ENCODE data around the gene RBP3. TPM values are rescaled to one million over a fixed set of nuclear protein-coding genes. Genes with fewer than 3 reads are reported as not detected.

RBP3 gene
- polyA plus RNA-seq, 1 donor (not counting 4 experiments of a cell fraction or from before 2014, with no cell fraction given) = not detected

DNA sequence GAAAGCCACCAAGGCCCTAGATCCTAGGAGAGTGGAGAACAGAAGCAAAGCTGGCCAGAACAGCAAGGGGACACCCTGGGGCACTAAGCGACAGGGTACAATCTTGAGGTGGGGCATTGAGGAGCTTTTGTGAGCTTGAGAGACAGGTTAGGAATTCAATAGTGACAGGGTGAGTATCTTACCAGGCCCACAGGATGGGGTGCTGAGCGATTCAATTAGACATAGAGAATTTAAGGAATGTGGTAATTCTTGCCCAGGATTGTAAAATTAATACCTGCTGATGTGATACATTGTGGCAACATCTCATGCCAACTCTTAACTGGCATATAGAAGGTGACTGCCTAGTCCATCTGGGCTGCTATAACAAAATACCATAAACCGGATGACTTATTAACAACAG lies 14.0 kb downstream of the RBP3 start:
- Histone ChIP-seq H3K4me3 (ENCODE audit: control insufficient read depth in 2 of 3, extremely low read depth in 1 of 3, insufficient read depth in 2 of 3, low read depth in 1 of 3, low read length in 3 of 3) (no peak overlapping the region), H3K9me1 (ENCODE audit: control insufficient read depth, extremely low read depth, insufficient read depth, low read length) (no peaks in the 10 kb centered on the region), H3K4me2 (ENCODE audit: control insufficient read depth, extremely low read depth, insufficient read depth, low read depth, low read length) (no peak overlapping the region), H3K36me3 (ENCODE audit: control insufficient read depth in 2 of 2, extremely low read depth in 1 of 2, insufficient read depth in 2 of 2, low read length in 2 of 2) (no peaks in the 10 kb centered on the region), H4K20me1 (ENCODE audit: control insufficient read depth, extremely low read depth, insufficient read depth, low read length) (no peaks in the 10 kb centered on the region), H3K27ac (ENCODE audit: control insufficient read depth, insufficient read depth, low read length) (no peak overlapping the region), H3K27me3 (ENCODE audit: control insufficient read depth, extremely low read depth, insufficient read depth, low read length) (no peaks in the 10 kb centered on the region), H3K79me2 (ENCODE audit: control insufficient read depth, insufficient read depth, low read length) (no peaks in the 10 kb centered on the region), H3K4me1 (ENCODE audit: control insufficient read depth, extremely low read depth, insufficient read depth, low read length) (peaks cover 13% of the 10 kb centered on the region), H2AFZ (ENCODE audit: control insufficient read depth, low read length) (no peak overlapping the region), H3K9ac (ENCODE audit: control insufficient read depth, extremely low read depth, insufficient read depth, low read length) (no peak overlapping the region), H3K9me3 (ENCODE audit: control insufficient read depth, low read depth, low read length) (no peaks in the 10 kb centered on the region)
- no peak for FAIRE-seq
- dilution Hi-C loops (cut with MboI; ENCODE audit: extremely low pct_ligation_motif_present, low sequenced_read_pairs) = no loop called here
- no peak for TF ChIP-seq EZH2 (IDR thresholded peaks at IDR 0.05; ENCODE audit: low read length)
- TF ChIP-seq, protein P1, sequence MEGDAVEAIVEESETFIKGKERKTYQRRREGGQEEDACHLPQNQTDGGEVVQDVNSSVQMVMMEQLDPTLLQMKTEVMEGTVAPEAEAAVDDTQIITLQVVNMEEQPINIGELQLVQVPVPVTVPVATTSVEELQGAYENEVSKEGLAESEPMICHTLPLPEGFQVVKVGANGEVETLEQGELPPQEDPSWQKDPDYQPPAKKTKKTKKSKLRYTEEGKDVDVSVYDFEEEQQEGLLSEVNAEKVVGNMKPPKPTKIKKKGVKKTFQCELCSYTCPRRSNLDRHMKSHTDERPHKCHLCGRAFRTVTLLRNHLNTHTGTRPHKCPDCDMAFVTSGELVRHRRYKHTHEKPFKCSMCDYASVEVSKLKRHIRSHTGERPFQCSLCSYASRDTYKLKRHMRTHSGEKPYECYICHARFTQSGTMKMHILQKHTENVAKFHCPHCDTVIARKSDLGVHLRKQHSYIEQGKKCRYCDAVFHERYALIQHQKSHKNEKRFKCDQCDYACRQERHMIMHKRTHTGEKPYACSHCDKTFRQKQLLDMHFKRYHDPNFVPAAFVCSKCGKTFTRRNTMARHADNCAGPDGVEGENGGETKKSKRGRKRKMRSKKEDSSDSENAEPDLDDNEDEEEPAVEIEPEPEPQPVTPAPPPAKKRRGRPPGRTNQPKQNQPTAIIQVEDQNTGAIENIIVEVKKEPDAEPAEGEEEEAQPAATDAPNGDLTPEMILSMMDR (optimal IDR thresholded peaks at IDR 0.05 in 1 of 3, IDR thresholded peaks at IDR 0.05 in 1 of 3, conservative IDR thresholded peaks at IDR 0.05 in 1 of 3; ENCODE audit: extremely low read depth in 1 of 3, insufficient read depth in 2 of 3, low read length in 3 of 3) = no peak
- DNase-seq (ENCODE audit: low read depth, low spot score) = no peak

DNA sequence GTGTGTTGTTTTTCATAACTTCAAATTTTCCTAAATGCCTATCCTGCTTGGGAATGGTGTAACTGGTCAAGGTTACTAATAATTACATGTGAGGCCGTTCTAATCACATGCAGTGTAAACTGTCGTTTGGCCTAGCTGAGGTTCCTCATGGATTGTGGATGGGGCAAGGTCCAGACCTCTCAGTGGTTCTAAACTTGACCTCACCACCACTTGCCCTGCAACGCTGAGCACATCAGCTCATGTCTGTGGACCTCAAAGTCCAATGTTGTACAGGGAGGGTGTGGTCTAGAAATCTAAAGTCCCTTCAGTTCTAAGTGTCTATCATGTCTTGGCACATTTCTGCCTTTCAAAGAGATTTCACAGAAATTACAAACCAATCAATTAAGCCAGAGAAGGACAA lies 15.6 kb downstream of the RBP3 start:
- FAIRE-seq = no peak
- H3K4me1 ChIP-seq (ENCODE audit: control insufficient read depth, extremely low read depth, insufficient read depth, low read length) = peaks cover 13% of the 10 kb centered on the region
- no peaks in the 10 kb centered on the region for H3K9me3 ChIP-seq (ENCODE audit: control insufficient read depth, low read depth, low read length)
- dilution Hi-C loops (cut with MboI; ENCODE audit: extremely low pct_ligation_motif_present, low sequenced_read_pairs) = no loop called here
- TF ChIP-seq, protein P1 (optimal IDR thresholded peaks at IDR 0.05 in 1 of 3, IDR thresholded peaks at IDR 0.05 in 1 of 3, conservative IDR thresholded peaks at IDR 0.05 in 1 of 3; ENCODE audit: extremely low read depth in 1 of 3, insufficient read depth in 2 of 3, low read length in 3 of 3) = no peak
- no peak for TF ChIP-seq EZH2 (IDR thresholded peaks at IDR 0.05; ENCODE audit: low read length)
- H3K27me3 ChIP-seq (ENCODE audit: control insufficient read depth, extremely low read depth, insufficient read depth, low read length) = no peaks in the 10 kb centered on the region
- H3K9me1 ChIP-seq (ENCODE audit: control insufficient read depth, extremely low read depth, insufficient read depth, low read length) = no peaks in the 10 kb centered on the region
- no peaks in the 10 kb centered on the region for H4K20me1 ChIP-seq (ENCODE audit: control insufficient read depth, extremely low read depth, insufficient read depth, low read length)
- no peak overlapping the region for H3K4me2 ChIP-seq (ENCODE audit: control insufficient read depth, extremely low read depth, insufficient read depth, low read depth, low read length)
- no peak overlapping the region for H3K4me3 ChIP-seq (ENCODE audit: control insufficient read depth in 2 of 3, extremely low read depth in 1 of 3, insufficient read depth in 2 of 3, low read depth in 1 of 3, low read length in 3 of 3)
- no peaks in the 10 kb centered on the region for H3K79me2 ChIP-seq (ENCODE audit: control insufficient read depth, insufficient read depth, low read length)
- H3K9ac ChIP-seq (ENCODE audit: control insufficient read depth, extremely low read depth, insufficient read depth, low read length) = no peak overlapping the region
- no peak overlapping the region for H2AFZ ChIP-seq (ENCODE audit: control insufficient read depth, low read length)
- no peak for DNase-seq (ENCODE audit: low read depth, low spot score)
- H3K36me3 ChIP-seq (ENCODE audit: control insufficient read depth in 2 of 2, extremely low read depth in 1 of 2, insufficient read depth in 2 of 2, low read length in 2 of 2) = no peaks in the 10 kb centered on the region
- H3K27ac ChIP-seq (ENCODE audit: control insufficient read depth, insufficient read depth, low read length) = no peak overlapping the region

Data from keratinocyte (primary cell).